Brain microvascular endothelial cell (primary cell): Measurements from ENCODE around the gene HM13.

Source experiments
- DNase-seq: peaks from one replicate; pipeline ENCODE4 v3.0.0-alpha.2; 2020
- H3K27ac ChIP-seq: fragments of 250-450 bp; sonication (Bioruptor Pico); 2 replicates; pipeline ENCODE4 v1.5.1; 2020; ENCODE audit warnings: mild to moderate bottlenecking, moderate library complexity
- H3K27me3 ChIP-seq: fragments of 250-450 bp; sonication (Bioruptor Pico); replicated peaks from 2 replicates; pipeline ENCODE4 v1.5.1; 2020; ENCODE audit warnings: mild to moderate bottlenecking
- H3K36me3 ChIP-seq: fragments of 250-450 bp; sonication (Bioruptor Pico); replicated peaks from 2 replicates; pipeline ENCODE4 v1.5.1; 2020; ENCODE audit warnings: mild to moderate bottlenecking
- H3K4me3 ChIP-seq: 2 replicates; pipeline ENCODE4 v1.5.1; 2011; ENCODE audit warnings: low read depth, mild to moderate bottlenecking, control low read depth, low read length, moderate library complexity
- in situ Hi-C: cut with HindIII; loops from 2 replicates; pipeline ENCODE4 v1.10.0; 2017; ENCODE audit warnings: low sequenced_read_pairs, low pct_ligation_motif_present
- TF ChIP-seq, protein P1 (sequence below): IDR thresholded peaks from 2 replicates; pipeline ENCODE4 v1.5.1; 2011; ENCODE audit warnings: low read depth, mild to moderate bottlenecking, moderate library complexity, low read length, control low read depth, inconsistent platforms; ENCODE audit errors: missing control alignments

The HM13 gene

GRCh38 chr20:31596831-31597480 is 82.7 kb downstream of the HM13 start:
- Histone ChIP-seq H3K4me3 (no peak overlapping the region), H3K36me3 (no peaks in the 10 kb centered on the region), H3K27me3 (no peaks in the 10 kb centered on the region), H3K27ac (no peak overlapping the region)
- in situ Hi-C loops = no loop called here
- TF ChIP-seq, protein P1, sequence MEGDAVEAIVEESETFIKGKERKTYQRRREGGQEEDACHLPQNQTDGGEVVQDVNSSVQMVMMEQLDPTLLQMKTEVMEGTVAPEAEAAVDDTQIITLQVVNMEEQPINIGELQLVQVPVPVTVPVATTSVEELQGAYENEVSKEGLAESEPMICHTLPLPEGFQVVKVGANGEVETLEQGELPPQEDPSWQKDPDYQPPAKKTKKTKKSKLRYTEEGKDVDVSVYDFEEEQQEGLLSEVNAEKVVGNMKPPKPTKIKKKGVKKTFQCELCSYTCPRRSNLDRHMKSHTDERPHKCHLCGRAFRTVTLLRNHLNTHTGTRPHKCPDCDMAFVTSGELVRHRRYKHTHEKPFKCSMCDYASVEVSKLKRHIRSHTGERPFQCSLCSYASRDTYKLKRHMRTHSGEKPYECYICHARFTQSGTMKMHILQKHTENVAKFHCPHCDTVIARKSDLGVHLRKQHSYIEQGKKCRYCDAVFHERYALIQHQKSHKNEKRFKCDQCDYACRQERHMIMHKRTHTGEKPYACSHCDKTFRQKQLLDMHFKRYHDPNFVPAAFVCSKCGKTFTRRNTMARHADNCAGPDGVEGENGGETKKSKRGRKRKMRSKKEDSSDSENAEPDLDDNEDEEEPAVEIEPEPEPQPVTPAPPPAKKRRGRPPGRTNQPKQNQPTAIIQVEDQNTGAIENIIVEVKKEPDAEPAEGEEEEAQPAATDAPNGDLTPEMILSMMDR = no peak
- DNase-seq = no peak

GRCh38 chr20:31597481-31597855 is 83.2 kb downstream of the HM13 start:
- DNase-seq = no peak
- H3K4me3 ChIP-seq = no peak overlapping the region
- H3K27me3 ChIP-seq = no peaks in the 10 kb centered on the region
- no peaks in the 10 kb centered on the region for H3K36me3 ChIP-seq
- TF ChIP-seq, protein P1 = no peak
- H3K27ac ChIP-seq = no peak overlapping the region
- in situ Hi-C loops = no loop called here

DNA sequence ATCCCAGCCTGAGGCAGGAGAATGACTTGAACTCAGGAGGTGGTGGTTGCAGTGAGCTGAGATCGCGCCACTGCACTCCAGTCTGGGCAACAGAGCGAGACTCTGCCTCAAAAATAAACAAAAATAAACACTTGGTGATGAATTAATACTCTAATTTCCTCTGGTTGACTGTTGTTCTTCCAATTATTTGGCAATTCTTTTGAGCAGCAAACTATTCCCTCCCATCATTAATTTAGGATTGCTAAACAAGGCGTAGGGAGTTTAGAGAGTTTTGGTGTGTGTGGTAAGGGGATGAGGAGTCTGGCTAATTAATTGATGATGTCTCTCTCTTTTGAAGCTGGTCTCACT is 88.2 kb downstream of the HM13 start:
- no peak for DNase-seq
- Histone ChIP-seq H3K27me3 (no peaks in the 10 kb centered on the region), H3K27ac (peak overlapping the region; percentile 90), H3K36me3 (no peaks in the 10 kb centered on the region), H3K4me3 (no peak overlapping the region)
- in situ Hi-C loops = no loop called here
- TF ChIP-seq, protein P1 = no peak

- TF ChIP-seq, protein P1 = peak; percentile 23
- Histone ChIP-seq H3K4me3 (no peak overlapping the region), H3K27ac (peak overlapping the region; percentile 90), H3K27me3 (no peaks in the 10 kb centered on the region), H3K36me3 (no peaks in the 10 kb centered on the region)
- in situ Hi-C loops = no loop called here
- peak; percentile 70 for DNase-seq
Measured at GRCh38 chr20:31602779-31603441, 88.7 kb downstream of the HM13 start.

DNA sequence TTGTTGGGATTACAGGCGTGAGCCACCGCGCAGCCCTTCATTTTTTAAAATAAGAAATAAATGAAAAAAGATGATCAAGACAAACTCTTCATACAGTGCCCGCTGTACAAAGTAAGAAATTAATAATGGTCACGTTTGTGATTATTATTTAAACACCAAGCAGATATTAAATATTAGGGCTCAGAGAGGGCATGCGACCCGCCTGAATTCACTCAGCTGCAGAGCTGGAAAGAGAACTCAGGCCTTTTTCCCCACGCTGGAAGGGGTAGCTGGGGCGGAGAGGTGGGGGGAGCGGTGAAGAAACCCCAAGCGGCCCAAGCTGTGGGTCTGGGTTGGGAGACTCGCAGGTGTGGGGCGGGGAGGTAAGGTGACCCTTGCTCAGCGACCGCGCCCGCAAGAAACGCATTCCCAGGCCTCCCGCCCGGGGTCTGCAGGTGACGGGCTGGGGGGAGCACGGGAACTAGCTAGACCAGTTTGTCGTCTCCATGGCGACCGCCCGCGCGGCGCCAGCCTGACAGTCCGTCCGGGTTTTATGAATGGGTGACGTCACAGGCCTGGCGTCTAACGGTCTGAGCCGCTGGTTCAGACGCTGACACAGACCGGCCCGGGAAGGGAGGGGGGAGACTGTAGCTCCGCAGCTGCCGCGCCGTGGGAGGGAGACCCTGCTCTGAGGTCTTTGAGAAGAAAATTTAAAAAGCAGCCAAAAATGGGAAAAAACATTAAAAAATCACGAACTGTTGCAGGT is 89.8 kb downstream of the HM13 start:
- no peaks in the 10 kb centered on the region for H3K36me3 ChIP-seq
- TF ChIP-seq, protein P1 = no peak
- peak overlapping the region; percentile 90 for H3K27ac ChIP-seq
- no peaks in the 10 kb centered on the region for H3K27me3 ChIP-seq
- in situ Hi-C loops = no loop called here
- peak overlapping the region; percentile 94 for H3K4me3 ChIP-seq
- DNase-seq = peak; percentile 98
